HG02678 (cell line): ENCODE measurements around the gene PFDN6.
"Not testable (repeated sequence)": the region's sequence is repeated elsewhere in the genome, so short reads cannot be mapped to it uniquely, and the experiment has no call there.

Experiments
- ATAC-seq: cut with Tn5 transposase; IDR thresholded peaks from one replicate; pipeline ENCODE4 v1.9.1; 2021; ENCODE audit warnings: mild to moderate bottlenecking, moderate library complexity; ENCODE audit not compliant: unreplicated experiment

PFDN6 gene

DNA sequence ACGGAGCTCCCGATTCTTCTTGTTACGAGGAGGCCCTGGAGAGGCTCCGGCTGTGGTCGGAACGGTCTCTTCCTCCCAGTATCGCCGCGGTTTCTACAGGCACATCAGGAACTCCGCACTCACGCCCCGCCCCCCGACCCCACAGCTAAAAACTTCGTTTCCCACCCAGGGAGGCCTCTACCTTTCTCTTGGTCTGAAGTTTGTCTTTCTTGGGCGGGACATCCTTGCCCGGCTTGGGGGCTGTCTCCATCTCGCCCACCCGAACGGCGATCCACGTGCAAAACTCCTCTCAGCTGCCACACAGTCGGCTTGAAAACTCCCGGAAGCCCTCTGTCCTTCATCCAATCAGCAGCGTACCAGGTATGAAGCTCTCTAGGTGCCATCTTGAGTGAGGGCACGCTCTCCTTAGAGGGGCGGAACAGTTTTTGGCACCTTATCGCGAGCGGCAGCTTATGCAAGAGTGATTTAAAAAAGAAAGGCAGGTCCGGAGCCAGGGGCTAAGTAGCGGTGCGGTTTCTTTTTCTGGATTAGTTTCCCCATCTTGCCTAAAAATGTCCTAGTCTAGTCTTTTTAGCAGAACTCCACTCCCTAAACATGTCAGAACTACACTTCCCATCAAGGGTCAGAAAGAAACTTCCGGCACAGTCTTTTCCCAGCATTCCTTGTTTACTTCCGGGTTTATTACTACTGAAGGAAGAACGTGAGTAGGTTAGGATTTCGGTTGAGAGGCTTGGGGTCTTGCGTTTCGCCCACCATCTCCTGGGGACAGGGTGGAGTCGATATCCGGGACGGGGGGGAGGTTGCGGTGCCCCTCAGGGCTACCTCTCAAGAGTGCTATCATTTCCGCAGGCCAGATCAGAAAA lies at the start of gene PFDN6, which contains the start of gene WDR46:
Gene PFDN6, plus strand, starts transcription at position 681 of the 863 bp plus-strand sequence. CDS start 256 bp downstream, outside the sequence.
Gene WDR46, minus strand, starts transcription at position 319 of the 863 bp plus-strand sequence. Its CDS starts 69 bp downstream, at position 250.
- ATAC-seq: peak; percentile 87

DNA sequence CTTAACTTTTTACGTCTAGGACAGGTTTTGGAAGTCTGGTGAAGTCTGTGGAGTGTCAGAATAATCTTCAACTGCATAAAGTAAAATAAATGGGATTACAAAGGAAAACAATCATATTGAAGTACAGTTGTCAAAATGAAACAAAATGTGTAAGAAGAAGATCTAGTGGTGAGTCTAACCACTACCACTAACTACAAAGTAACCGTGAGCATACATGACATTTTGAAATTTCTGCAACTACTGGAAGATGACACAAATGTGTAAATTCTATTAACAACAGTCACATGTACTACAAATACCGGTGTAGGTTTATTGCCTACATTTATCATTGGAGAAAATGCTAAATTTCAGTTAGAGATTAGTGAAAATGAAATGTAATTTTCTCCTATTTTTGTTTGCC lies 47.4 kb upstream of the PFDN6 start:
- ATAC-seq: no peak

DNA sequence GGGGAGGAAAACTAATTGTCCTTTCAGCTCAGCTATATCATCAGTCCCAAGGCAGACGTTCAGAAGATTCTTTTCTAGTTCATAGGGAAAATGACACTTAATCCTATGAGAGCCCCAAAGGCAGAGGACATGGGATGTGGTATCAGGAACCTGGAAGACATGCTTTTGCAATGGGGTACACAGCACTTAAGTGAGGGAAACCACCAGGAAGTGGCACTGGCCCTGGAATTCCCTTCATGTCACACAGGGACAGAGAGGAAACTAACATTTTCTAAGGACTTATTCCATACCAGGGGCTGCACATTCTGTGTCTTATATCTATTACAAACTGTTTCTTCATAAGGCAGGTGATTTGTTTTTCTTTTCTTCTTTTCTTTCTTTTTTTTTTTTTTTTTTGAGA lies 45.9 kb upstream of the PFDN6 start:
- ATAC-seq: no peak

DNA sequence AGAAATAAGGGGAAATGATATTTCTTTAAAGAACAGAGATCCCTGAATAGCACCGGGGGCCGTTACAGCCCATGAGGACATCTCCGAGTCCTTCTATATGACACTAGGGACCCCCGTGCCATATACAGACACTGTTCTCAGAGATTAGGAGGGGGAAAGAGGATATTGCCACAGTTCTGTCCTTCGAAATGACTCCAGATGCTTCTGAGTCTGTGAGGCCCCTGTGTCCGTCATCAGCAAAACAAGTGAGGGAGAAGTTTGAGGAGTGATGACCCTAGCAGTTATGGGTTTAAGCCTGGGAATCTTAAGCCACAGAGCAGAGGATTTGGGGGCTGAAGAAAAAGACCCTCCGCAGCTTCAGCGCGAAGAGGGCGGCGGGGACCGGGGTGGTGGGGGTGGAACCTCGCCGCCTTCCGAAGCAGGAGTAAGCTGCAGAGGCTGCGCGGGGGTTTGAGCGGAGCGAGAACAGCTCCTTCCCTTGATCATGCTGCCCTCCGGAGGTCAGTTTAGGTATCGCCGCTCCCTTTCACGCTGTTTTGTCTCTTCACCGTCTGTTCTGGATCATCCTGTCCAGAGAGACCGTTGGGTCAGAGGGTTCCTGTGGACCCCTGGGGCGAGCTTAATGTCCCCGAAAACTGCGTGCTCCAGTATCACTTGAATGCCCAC lies 41.3 kb upstream of the PFDN6 start:
- peak; percentile 36 for ATAC-seq

DNA sequence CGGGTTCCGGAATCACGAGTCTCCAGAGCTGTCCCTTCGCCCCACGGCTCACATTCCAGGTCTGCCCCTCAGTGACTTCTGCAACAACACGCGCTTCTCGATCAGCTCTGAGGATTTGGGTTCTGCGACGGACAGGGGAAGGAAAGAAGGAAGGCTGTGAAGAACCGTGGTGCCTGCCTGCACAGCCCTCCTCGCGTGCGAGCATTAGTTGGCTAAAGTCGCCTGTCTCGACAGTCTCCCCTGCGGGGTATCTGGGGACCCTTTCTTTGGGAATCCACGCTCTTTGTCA lies 40.8 kb upstream of the PFDN6 start:
- no peak for ATAC-seq

DNA sequence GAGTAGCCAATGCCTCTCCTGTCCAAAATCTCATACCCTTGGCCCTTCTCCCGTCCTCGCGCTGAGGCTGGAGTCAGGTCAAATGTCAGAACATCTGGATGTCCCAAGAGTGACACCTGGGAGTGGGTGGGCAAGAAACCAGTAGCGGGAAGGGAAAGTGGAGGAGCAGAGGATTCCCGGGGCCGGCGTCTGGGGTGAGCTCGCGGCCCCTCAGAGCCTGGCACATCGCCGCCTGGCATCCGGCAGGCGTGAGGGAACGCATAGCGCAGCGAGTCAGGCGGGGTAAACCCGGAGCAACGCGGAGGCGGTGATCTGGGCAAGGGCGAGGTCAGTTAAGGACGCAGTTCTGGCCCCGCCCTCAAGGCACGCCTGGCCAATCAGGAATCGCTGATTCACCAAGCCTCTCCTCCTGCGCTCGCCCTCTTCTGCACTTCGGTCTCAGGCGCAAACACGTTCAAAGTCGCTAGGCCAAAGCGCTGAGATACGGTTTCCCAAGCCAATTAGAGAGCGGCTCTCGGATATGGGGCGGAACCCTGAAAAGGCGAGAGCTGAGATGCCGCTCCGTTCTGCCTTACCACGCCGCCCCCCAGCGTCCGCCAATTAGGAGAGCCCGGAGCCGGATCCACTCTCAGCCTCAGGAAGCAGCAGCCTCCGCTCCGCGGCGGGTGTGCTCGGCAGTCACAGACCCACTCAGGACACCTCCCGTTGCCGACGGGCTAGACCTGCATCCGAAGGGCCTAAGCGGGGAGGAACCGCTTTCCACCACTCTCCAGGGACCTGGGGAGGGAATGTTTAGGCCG lies 40.3 kb upstream of the PFDN6 start:
- ATAC-seq: peak; percentile 89

DNA sequence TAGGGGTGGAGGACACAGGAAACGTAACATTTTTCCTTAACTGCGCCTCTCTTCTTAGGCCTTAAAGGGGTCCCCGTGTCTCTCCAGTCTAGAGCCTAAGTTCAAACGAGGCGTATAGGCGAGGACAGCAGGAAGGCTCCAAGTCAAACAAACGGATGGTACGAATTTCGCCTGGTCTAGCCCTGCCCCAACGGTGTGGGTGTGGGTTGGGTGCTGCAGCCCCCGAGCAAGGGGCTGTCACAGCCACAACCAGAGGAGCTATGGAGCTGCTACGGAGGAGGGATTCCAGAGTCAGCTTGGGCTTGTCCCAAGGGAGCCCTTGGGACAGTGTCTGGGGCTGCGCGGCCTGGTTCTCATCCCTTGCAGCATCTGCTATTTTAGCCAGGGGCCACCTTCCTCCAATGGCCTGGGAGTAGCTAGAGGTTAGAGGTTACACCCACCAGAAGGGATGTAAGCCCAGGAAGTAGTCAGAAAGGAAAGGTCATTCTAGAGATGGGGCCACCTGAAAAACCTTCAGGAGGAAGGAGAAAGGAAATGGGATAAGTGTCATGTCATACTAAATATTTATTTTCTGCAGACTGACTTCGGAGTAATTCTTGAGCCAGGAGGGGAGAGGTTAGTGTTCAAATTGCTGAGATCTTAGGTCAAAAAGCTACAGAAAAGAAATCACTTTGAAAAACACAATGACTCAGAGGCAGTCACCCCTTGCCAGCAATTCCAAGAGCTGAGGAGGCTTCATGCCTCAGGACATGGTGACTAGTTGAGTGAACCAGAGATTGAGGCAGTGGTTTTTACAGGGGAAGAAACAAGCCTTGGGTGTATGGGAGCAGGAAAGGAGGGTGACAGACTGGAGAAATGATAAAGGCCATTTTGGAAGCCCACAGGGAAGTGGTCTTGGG lies 39.4 kb upstream of the PFDN6 start:
- no peak for ATAC-seq

DNA sequence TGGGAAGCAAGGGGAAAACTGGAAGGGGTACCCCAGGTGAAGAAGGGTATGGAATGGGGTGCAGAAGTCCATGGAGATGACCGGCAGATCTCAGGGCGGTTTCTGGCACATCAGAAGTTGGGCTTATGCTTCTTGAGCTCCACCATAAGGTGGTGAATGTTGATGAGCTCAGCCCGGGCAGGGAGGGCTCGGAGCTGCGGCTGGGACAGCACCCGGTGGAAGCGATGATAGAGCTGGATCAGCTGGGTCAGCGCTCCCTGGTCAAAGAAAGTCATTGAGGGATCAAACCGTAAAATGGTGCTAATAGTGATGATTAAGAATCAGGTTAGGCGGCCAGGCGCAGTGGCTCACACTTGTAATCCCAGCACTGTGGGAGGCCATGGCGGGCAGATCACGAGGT lies 38.7 kb upstream of the PFDN6 start:
- no peak for ATAC-seq

DNA sequence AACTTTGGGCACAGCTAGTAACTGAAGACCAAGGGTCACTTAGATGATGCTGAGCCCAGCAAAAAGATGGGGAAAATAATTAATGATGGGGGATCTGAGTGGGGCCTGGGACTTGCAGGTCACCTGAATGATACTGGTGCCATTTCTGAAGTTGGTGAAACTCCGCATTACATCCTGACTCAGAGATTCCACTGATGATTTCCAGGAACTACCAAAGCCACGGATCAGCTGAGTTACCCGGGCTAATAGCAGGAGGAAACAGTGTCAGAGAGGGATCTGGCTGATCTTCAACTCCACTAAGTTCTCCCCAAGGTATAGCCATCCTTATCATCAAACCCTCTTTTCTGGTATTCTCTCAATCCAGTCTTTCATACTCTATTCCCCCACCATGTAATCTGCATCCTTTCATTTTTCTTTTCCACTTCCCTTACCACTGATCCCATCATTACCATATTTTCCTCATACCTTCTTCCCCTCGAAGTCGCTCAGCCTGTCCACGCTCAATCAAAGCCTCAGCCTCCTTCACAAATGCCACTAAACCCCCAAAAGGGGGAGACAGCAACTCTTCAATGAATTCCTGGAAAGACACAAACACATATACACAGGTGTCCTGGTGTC lies 37.9 kb upstream of the PFDN6 start:
- ATAC-seq: no peak

DNA sequence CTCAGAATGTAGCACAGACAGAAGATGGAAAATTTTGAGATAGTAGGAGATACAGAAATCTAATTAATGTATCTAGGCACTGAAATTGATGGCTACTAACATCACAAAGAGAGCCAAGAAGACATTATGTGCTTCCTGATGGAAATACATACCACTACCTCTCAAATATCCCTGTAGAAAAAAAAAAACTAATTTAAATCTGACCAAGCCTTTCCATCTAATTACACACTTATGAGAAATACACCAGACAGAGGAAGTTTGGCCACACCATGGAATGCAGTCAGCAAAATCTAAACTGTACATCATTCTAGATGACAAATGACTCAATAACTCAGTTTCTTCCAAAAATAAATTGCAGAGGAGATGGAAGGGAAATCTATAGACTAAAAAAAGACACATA lies 36.6 kb upstream of the PFDN6 start:
- no peak for ATAC-seq

DNA sequence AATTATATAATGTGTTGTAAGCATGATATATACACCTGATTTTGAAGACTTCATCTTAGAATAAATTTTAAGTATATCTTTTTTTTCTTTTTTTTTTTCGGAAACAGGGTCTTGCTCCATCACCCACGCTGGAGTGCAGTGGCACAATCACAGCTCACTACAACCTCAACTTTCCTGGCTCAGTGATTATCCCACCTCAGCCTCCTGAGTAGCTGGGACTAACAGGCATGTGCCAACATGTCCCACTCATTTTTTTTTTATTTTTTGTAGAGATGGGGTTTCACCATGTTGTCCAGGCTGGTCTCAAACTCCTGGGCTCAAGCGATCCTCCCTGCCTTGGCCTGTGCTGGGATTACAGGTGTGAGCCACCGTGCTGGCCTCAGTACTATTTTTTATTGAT lies 34.8 kb upstream of the PFDN6 start:
- ATAC-seq: no peak

DNA sequence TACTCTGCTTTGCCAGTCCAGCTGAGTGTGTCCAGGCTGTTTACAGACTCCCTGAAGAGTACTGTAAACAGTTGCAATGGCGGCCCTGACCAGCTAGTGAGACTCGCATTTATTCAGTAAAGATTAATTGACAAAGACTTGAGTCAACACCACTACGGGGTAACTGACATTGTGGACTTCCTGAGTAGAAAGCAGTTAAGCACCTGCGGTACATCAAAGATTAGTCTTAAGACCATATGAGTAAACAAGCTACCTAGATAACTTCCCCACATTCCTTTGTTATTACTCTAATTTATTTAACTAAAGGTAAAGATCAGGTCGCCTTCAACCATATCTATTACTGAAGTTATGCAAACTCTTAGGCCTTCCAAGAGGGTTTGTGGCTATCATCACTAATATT lies 30.4 kb upstream of the PFDN6 start:
- no peak for ATAC-seq

DNA sequence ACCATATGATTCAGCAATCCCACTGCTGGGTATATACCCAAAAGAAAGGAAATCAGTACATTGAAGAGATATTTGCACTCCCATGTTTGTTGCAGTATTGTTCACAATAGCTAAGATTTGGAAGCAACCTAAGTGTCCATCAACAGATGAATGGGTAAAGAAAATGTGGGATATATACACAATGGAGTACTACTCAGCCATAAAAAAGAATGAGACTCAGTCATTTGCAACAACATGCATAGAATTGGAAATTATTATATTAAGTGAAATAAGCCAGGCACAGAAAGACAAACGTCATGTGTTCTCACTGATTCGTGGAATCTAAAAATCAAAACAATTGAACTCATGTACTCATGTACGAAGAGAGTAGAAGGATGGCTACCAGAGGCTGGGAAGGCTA lies 26.9 kb upstream of the PFDN6 start:
- not testable (repeated sequence) for ATAC-seq

DNA sequence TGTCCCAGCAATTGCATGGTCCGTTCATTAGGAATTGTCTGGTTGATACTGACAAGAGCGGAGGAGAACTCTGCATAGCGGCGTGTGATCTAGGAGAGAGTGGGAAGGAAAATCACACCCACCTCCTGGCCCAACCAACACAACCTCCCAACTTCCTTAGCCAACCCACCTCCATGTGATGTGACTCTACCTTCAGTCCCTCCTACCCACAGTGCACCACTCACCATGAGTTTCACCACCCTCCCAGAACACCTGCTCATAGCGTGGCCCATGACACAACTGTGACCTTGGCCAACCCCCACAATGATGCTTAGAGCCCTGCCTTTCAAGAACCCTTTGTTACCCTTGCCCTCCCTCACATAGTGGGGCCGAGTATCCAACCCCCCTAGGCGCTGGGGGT lies 25.4 kb upstream of the PFDN6 start:
- ATAC-seq: no peak

DNA sequence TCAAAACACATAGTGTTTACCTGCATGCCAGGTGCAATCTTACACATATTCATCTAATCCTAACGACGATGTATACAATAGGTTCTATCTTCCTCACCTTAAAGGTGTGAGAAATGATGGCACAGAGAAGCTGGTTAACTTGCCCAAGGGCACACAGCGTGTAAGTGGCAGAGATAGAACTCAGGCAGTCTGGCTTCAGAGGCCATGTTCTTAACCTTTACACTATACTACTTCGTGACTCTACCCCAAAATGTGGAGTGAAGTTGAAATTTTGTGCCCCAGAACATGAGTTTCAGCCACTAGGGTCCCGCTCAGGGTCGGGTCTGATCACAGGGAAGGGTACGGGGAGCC lies 18.3 kb upstream of the PFDN6 start:
- peak; percentile 8 for ATAC-seq

DNA sequence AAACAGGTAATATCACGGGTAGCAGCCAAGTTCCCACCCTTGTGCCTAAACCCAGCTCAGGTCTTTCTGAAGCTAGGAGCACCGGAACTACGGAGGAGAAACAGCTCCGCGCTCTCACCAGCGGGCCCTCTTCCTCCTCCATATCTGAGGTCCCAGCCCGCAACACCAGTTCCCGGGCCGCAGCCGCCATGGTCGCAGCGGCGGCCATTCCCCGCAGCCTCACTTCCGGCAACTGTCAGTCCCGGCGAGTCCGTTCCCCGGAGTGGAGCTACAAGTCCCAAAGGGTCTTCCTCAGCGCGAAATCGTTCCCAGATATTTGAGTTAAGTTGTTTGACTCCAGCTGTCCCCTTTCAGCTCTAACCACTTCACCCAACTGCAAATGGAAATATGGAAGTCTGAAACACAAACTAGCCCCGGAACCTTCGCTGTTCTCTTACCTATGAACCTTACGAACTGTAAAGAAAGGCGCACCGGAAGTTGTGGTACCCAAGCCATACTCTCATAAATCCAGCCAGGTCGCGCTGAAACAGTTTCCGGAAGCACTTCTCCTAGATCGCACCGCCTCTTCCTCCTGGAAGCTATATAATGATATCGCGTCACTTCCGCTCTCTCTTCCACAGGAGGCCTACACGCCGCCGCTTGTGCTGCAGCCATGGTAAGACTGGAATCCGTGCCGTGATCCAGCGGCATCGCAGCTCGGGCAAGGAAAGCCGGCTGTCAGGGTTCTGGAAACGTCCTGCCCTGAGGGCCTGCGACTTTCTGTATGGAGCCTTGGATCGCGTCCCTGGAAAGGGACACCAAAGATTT lies 17.7 kb upstream of the PFDN6 start, which contains the start of the genes RPS18 and VPS52:
Gene RPS18, plus strand, starts transcription at position 608 of the 807 bp plus-strand sequence. Its CDS starts 45 bp downstream, at position 653.
Gene VPS52, minus strand, starts transcription at position 409 of the 807 bp plus-strand sequence. Its CDS starts 201 bp downstream, at position 208.
- peak; percentile 87 for ATAC-seq

DNA sequence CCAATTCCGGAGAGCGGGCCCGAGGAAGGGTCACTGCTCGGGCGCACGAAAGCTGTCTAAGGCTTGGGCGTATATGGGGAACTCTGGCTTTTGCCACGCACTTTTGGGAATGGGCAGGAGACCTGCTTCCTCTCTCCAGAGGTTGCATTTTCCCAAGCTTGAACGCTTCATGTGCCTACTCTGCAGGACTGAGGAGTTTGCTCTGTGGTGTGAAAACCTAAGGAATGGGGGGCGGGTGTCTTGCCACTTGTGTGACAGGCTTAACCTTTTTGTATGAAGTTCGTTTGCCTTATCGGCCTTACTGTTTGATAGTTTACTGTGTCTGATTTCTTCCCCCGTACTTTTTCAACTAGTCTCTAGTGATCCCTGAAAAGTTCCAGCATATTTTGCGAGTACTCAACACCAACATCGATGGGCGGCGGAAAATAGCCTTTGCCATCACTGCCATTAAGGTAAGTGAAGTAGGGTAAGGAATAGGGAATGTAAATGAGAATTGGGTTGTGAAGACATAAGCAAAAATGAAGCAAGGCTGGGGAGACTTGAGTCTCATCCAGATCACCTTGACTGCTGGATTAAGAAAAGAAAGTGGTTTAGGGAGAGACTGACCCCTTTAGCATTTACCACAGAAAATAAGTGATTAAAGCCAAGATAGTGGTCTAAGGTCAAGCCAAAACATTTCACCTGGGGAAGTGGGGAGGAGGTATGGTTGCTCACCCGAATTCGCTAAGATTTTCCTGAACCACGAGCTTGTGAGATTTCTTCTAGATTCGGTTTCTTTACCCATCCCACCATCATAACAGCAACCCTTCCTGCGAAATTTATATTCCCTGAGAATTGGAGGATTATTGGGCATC lies 16.9 kb upstream of the PFDN6 start:
- no peak for ATAC-seq
